A549 (cell line): ENCODE results near the gene TBX18. TPM values are rescaled to one million over a fixed set of nuclear protein-coding genes. Genes with fewer than 3 reads are reported as not detected.

Experiments used
- ATAC-seq, 2 experiments: fragments of 200-7000 bp in 1 of 2; fragments of >200 bp in 1 of 2; cut with Nextera tagmentation in 1 of 2; cut with Tn5 transposase in 1 of 2; 3 replicates each; pipeline versions ENCODE4 v1.8.0 to v1.9.1; 2018 to 2020; ENCODE audit warnings: mild to moderate bottlenecking in 1 of 2, moderate library complexity in 1 of 2
- CTCF ChIA-PET: fragments of 300-600 bp; sonication (Branson Sonifier 250); formaldehyde crosslinking; extraction: SDS; loops from one replicate; lab custom pipeline; 2021; ENCODE audit warnings: antibody characterized with exemption, inconsistent platforms; lab: Yijun Ruan, JAX
- POLR2A ChIA-PET: fragments of 350-600 bp; formaldehyde crosslinking; extraction: SDS; loops from one replicate; lab custom pipeline; 2021; ENCODE audit warnings: antibody characterized with exemption, inconsistent platforms; lab: Yijun Ruan, JAX
- DNase-seq, 2 experiments: peaks; one replicate each; pipeline versions ENCODE4 v3.0.0 to v3.0.0-alpha.2; 2011 to 2016; ENCODE audit warnings: low read depth in 1 of 2, low spot score in 1 of 2
- FAIRE-seq: peaks from 2 replicates; lab custom pipeline; 2011; peaks lifted over from hg19 to GRCh38; lab: Jason Lieb, UNC
- H3K27ac ChIP-seq, 2 experiments: fragments of >200 bp; sonication (Bioruptor Twin); formaldehyde crosslinking; 3 replicates each; pipeline ENCODE4 v1.5.1; 2016 to 2017
- H3K4me1 ChIP-seq: fragments of >200 bp; sonication (Bioruptor Twin); formaldehyde crosslinking; 3 replicates; pipeline ENCODE4 v1.6.1; 2016
- H3K4me2 ChIP-seq: fragments of >200 bp; sonication (Bioruptor Twin); formaldehyde crosslinking; 3 replicates; pipeline ENCODE4 v1.6.1; 2016
- H3K4me3 ChIP-seq: fragments of >200 bp; sonication (Bioruptor Twin); formaldehyde crosslinking; 3 replicates; pipeline ENCODE4 v1.5.1; 2016
- H3K9me3 ChIP-seq: fragments of >200 bp; sonication (Bioruptor Twin); formaldehyde crosslinking; 3 replicates; pipeline ENCODE4 v1.6.1; 2016
- CBX2 ChIP-seq: fragments of 200-600 bp; sonication (generic); IDR thresholded peaks from 2 replicates; pipeline ENCODE4 v1.6.1; 2016; ENCODE audit warnings: low read depth, mild to moderate bottlenecking, borderline replicate concordance
- CHD2 ChIP-seq: fragments of 150-350 bp; IDR thresholded peaks from 2 replicates; pipeline ENCODE4 v1.6.1; 2014; ENCODE audit warnings: low read length; ENCODE audit not compliant: partially characterized antibody
- CHD4 ChIP-seq: fragments of 200-600 bp; sonication (generic); IDR thresholded peaks from 2 replicates; pipeline ENCODE4 v1.6.1; 2016; ENCODE audit warnings: antibody characterized with exemption, mild to moderate bottlenecking, borderline replicate concordance
- FOSB ChIP-seq: fragments of 250-450 bp; sonication (Bioruptor Pico); IDR thresholded peaks from 2 replicates; pipeline ENCODE4 v1.5.0; 2020; ENCODE audit warnings: mild to moderate bottlenecking, moderate library complexity
- FOXS1 ChIP-seq: fragments of 250-450 bp; sonication (Bioruptor Pico); IDR thresholded peaks from 2 replicates; pipeline ENCODE4 v1.5.0; 2020; ENCODE audit warnings: mild to moderate bottlenecking, moderate library complexity
- GATA3 ChIP-seq: IDR thresholded peaks from 2 replicates; pipeline ENCODE4 v1.6.1; 2012; ENCODE audit warnings: borderline replicate concordance
- HMGXB4 ChIP-seq: fragments of 250-450 bp; sonication (Bioruptor Pico); IDR thresholded peaks from 2 replicates; pipeline ENCODE4 v1.5.0; 2021; ENCODE audit warnings: mild to moderate bottlenecking, moderate library complexity, borderline replicate concordance
- HOXA7 ChIP-seq: fragments of 250-450 bp; sonication (Bioruptor Pico); IDR thresholded peaks from 2 replicates; pipeline ENCODE4 v1.5.0; 2020; ENCODE audit warnings: mild to moderate bottlenecking, moderate library complexity
- KDM1A ChIP-seq: fragments of 200-600 bp; sonication (generic); IDR thresholded peaks from 2 replicates; pipeline ENCODE4 v1.6.1; 2016; ENCODE audit warnings: low read depth, mild to moderate bottlenecking
- KDM5A ChIP-seq: fragments of 200-600 bp; sonication (generic); IDR thresholded peaks from 2 replicates; pipeline ENCODE4 v1.6.1; 2016; ENCODE audit warnings: antibody characterized with exemption, mild to moderate bottlenecking
- MAFK ChIP-seq: fragments of 450-650 bp; IDR thresholded peaks from 2 replicates; pipeline ENCODE4 v1.6.1; 2014; ENCODE audit not compliant: partially characterized antibody
- MAZ ChIP-seq: fragments of 150-350 bp; IDR thresholded peaks from 2 replicates; pipeline ENCODE4 v1.6.1; 2014; ENCODE audit warnings: antibody characterized with exemption, low read depth, low read length, borderline replicate concordance
- NFE2L2 ChIP-seq: fragments of 150-350 bp; conservative IDR thresholded peaks from 2 replicates; pipeline ENCODE4 v1.6.1; 2014; ENCODE audit warnings: low read length
- NR3C1 ChIP-seq: fragments of >200 bp; sonication (Bioruptor Twin); formaldehyde crosslinking; IDR thresholded peaks from 3 replicates; pipeline ENCODE4 v1.6.1; 2017
- PBX3 ChIP-seq: IDR thresholded peaks from 2 replicates; pipeline ENCODE4 v1.6.1; 2012
- PHF8 ChIP-seq: fragments of 200-600 bp; sonication (generic); IDR thresholded peaks from 2 replicates; pipeline ENCODE4 v1.6.1; 2016; ENCODE audit warnings: low read depth, mild to moderate bottlenecking, antibody characterized with exemption, moderate library complexity, borderline replicate concordance
- POLR2A ChIP-seq: IDR thresholded peaks from 2 replicates; pipeline ENCODE4 v1.6.1; 2012; ENCODE audit warnings: mild to moderate bottlenecking, low read length
- RARB ChIP-seq: fragments of 250-450 bp; sonication (Bioruptor Pico); IDR thresholded peaks from 2 replicates; pipeline ENCODE4 v1.8.0; 2021; ENCODE audit warnings: mild to moderate bottlenecking, moderate library complexity
- REST ChIP-seq: fragments of 200-600 bp; sonication (generic); IDR thresholded peaks from 2 replicates; pipeline ENCODE4 v1.6.1; 2016; ENCODE audit warnings: antibody characterized with exemption, mild to moderate bottlenecking, moderate library complexity
- RFX5 ChIP-seq: fragments of 450-650 bp; IDR thresholded peaks from 2 replicates; pipeline ENCODE4 v1.7.1; 2014; ENCODE audit warnings: antibody characterized with exemption, mild to moderate bottlenecking, moderate library complexity
- RNF2 ChIP-seq: fragments of 200-600 bp; sonication (generic); IDR thresholded peaks from 2 replicates; pipeline ENCODE4 v1.6.1; 2016; ENCODE audit warnings: low read depth, mild to moderate bottlenecking, antibody characterized with exemption, moderate library complexity, borderline replicate concordance
- TFCP2L1 ChIP-seq: fragments of 250-450 bp; sonication (Bioruptor Pico); IDR thresholded peaks from 2 replicates; pipeline ENCODE4 v1.5.0; 2021; ENCODE audit warnings: mild to moderate bottlenecking
- USF2 ChIP-seq: fragments of 450-650 bp; IDR thresholded peaks from 2 replicates; pipeline ENCODE4 v1.6.1; 2014; ENCODE audit warnings: antibody characterized with exemption
- ZC3H11A ChIP-seq: fragments of 450-650 bp; IDR thresholded peaks from 2 replicates; pipeline ENCODE4 v1.6.1; 2014; ENCODE audit warnings: antibody characterized with exemption, mild to moderate bottlenecking
- ZNF302 ChIP-seq: fragments of 250-450 bp; sonication (Bioruptor Pico); IDR thresholded peaks from 2 replicates; pipeline ENCODE4 v1.9.0; 2021; ENCODE audit warnings: inconsistent platforms, mild to moderate bottlenecking, moderate library complexity
- ZSCAN20 ChIP-seq: fragments of 250-450 bp; sonication (Bioruptor Pico); IDR thresholded peaks from 2 replicates; pipeline ENCODE4 v1.8.0; 2022; ENCODE audit warnings: mild to moderate bottlenecking, moderate library complexity
- WGBS: methylation state at CpG from one replicate; pipeline ENCODE4 v1.1.6; 2017; ENCODE audit errors: missing lambda C conversion rate; 5-methylcytosine and 5-hydroxymethylcytosine counted together
- polyA plus RNA-seq, 4 experiments: library from polyadenylated mRNA; depleted of rRNA in 3 of 4; stranded (reverse); fragments of >200 nt; fragmentation: RNase III in 1 of 4; extraction: RNeasy Plus Mini Kit Qiagen cat#74134 plus additional on column Dnase treatment in 1 of 4; gene quantifications; 2 replicates in 3 of 4; 3 replicates in 1 of 4; pipeline ENCODE4 v1.2.3, GENCODE V29; 2011 to 2017

The TBX18 gene
- polyA plus RNA-seq, 2 of the 4 experiments (the other 2 are of a cell fraction) = 20.8 to 67.4 TPM

- no peak for DNase-seq
- Histone ChIP-seq H3K27ac (no peak overlapping the region), H3K4me2 (no peak overlapping the region), H3K4me1 (no peaks in the 10 kb centered on the region), H3K4me3 (no peak overlapping the region), H3K9me3 (no peaks in the 10 kb centered on the region)
- POLR2A ChIA-PET = no interaction called here
- TF ChIP-seq PHF8 (no peak), RARB (CRISPR knock-in tag) (no peak), ZC3H11A (no peak), POLR2A (no peak), NR3C1 (no peak), ZSCAN20 (CRISPR knock-in tag) (no peak), CBX2 (no peak), CHD4 (no peak)
- 58% methylated on average over 3 of the region's 3 CpGs for WGBS
- ATAC-seq = no peak
- CTCF ChIA-PET = no interaction called here
- FAIRE-seq = no peak
Observed at GRCh38 chr6:84804720-84805119, 40.3 kb upstream of the TBX18 start.

GRCh38 chr6:84801250-84801649, 36.9 kb upstream of the TBX18 start:
- CTCF ChIA-PET = no interaction called here
- Histone ChIP-seq H3K4me3 (no peak overlapping the region), H3K9me3 (no peaks in the 10 kb centered on the region), H3K4me1 (no peaks in the 10 kb centered on the region), H3K4me2 (no peak overlapping the region), H3K27ac (no peak overlapping the region)
- DNase-seq = no peak
- TF ChIP-seq HMGXB4 (CRISPR knock-in tag) (no peak), FOSB (CRISPR knock-in tag) (no peak)
- FAIRE-seq = no peak
- ATAC-seq = no peak
- POLR2A ChIA-PET = no interaction called here
- WGBS = 16% methylated on average over 3 of the region's 3 CpGs

GRCh38 chr6:84798257-84798656, 33.9 kb upstream of the TBX18 start:
- no peak for ATAC-seq
- CTCF ChIA-PET = interaction anchor here (1.1 to 1.5 kb wide), 2 partner anchors 23 kb away, joined by 3 to 4 read pairs; no protein-coding TSS in a partner anchor

More at GRCh38 chr6:84798257-84798656, 33.9 kb upstream of the TBX18 start:
- no peak for TF ChIP-seq HOXA7 (CRISPR knock-in tag)
- TF ChIP-seq PBX3 = no peak
- TF ChIP-seq CHD2 = no peak
- TF ChIP-seq MAZ = no peak
- TF ChIP-seq NR3C1 = no peak
- no peak for TF ChIP-seq FOXS1 (CRISPR knock-in tag)
- TF ChIP-seq NFE2L2 = no peak
- no peak for TF ChIP-seq KDM1A
- TF ChIP-seq ZNF302 (CRISPR knock-in tag) = no peak
- TF ChIP-seq REST = no peak
- no peak for TF ChIP-seq RFX5
- no peak for TF ChIP-seq TFCP2L1 (CRISPR knock-in tag)
- no peak for TF ChIP-seq KDM5A
- no peak for TF ChIP-seq MAFK
- TF ChIP-seq USF2 = no peak
- TF ChIP-seq RNF2 = no peak
- TF ChIP-seq GATA3 = no peak
- 36% methylated on average over 1 of the region's 1 CpG for WGBS
- Histone ChIP-seq H3K4me1 (no peaks in the 10 kb centered on the region), H3K4me2 (no peak overlapping the region), H3K9me3 (no peaks in the 10 kb centered on the region), H3K27ac (no peak overlapping the region), H3K4me3 (no peak overlapping the region)
- DNase-seq (no peak), FAIRE-seq (no peak)
- POLR2A ChIA-PET = no interaction called here
